HG02943 (cell line): ENCODE results near the gene PICALM.
"Not testable (repeated sequence)": the region's sequence is repeated elsewhere in the genome, so short reads cannot be mapped to it uniquely, and the experiment has no call there.

Source experiments
- ATAC-seq: cut with Tn5 transposase; IDR thresholded peaks from one replicate; pipeline ENCODE4 v1.9.1; 2021; ENCODE audit warnings: mild to moderate bottlenecking, low read depth, moderate library complexity; ENCODE audit not compliant: unreplicated experiment

Gene PICALM

DNA sequence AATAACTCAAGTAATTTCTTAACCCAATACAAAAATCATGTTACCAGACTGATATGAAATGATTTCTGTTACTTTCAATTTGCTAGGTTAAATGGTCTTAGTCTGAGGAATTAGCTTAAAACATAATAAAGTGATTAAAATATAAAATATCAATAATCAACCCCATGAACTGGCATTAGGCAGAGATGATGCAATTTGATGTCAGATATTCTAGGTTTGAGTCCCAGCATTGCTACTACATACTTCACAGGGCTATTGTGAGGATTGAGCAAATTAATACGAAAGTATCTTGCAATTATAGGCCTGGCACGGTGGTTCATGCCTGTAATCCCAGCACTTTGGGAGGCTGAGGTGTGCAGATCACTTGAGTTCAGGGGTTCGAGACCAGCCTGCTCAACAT lies 66.5 kb downstream of the PICALM start:
- ATAC-seq: no peak

DNA sequence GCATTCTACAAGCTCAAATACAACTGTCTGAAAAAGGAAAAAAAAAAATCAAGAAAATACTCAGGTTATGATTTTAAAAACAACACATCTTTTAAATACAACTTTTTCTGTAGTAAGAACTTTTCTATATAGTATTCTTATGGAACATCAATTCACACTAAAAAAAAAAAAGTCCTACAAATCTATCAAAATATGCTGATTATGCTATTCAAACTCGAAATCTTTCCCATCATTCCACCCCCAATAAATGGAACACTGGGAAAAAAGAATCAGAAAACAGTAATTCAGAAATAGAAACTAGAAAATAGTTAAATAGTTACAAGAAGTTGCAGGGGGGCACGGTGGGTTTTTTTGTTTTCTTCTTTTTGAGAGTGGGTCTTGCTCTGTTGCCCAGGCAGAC lies 77.4 kb downstream of the PICALM start:
- no peak for ATAC-seq

DNA sequence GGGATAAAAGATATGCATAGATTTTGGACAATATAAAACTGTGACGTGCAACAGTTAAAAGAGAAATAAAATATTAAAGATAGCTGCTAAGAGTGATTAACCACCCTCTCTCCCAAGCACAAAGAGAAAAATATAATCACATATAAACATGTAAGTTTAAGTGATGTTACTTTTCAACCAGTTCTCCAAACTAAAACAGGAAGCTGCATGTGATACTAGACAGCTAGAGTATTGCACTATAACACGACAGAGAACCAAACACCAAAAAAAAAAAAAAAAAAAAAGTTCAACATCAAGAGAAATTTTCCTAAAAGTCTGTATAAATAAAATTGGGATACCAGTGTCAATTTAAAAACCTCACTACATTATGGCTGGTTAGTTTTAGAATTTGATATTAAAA lies 79.1 kb downstream of the PICALM start:
- no peak for ATAC-seq

DNA sequence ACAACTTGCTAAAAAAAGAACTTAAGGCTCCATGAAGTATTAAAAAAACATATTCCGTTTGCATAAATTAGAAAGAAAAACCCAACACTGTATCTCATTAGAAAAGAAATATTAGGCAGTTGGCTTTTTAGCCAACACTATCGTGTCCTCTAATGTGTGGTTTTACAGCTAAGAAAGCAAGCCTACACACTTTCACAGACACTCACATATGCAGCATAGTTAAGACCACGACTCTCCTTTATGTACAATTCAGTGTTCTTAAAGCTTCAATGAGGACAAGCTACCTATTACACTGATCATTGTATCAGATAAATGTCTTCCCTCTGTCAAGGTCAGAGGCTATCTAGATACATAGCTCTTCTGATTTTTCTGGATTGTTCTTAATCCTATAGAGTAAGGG lies 80.1 kb downstream of the PICALM start:
- no peak for ATAC-seq

DNA sequence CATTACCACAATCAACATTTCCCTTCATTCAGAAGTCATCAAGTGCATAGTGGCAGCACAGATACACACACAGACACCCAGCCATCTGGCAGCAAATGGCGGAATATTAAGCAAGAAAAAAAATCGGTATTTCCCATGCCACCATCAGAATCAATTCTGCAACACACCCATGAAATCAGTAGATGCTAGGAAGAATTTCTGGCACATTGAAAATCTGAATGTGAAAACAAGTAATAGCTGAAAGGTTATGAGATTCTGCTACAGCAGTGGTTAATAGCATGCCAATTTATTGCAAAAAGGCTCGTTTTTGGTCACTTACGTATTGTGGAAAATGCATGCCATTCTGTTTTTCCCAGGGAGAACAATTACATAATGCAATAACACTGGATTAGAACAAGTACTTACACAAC lies 91.1 kb downstream of the PICALM start:
- no peak for ATAC-seq

DNA sequence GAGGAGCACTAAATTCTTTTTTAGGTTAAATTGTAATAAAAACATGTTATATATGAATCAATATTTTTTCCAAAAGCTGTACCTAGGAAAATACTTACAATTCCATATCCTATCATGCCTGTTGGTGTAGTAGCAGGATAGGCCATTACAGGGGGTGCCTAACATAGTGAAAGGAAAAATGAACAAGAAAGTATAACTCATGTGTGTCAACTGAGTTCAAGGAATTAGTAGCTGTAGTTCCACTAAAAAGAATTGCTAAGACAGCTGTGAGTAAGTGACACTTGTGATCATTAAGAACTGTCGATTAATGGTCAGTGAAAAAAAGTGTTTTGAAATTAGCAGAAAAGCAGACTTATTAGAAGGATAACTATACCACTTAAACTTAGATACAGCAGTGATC lies 92.4 kb downstream of the PICALM start:
- ATAC-seq: no peak

DNA sequence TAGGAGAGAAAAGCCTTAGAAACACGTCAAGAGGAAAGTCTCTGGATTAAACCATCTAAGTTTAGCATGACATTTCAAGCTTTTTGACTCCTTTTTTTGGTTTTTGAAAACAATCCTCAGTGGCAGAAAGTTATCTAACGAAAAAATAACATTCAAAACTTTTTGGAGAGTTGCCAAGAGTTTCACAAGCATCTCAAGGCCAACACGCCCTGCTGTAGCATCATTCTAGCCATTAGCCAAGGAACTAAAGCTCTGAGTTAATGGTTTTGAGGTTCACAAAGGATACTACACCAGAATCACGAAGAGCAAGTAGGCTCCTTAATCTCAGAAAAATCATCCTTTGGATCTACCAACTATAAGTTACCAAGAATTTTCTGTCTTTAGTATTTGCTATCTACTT lies 94.8 kb downstream of the PICALM start:
- ATAC-seq: no peak

DNA sequence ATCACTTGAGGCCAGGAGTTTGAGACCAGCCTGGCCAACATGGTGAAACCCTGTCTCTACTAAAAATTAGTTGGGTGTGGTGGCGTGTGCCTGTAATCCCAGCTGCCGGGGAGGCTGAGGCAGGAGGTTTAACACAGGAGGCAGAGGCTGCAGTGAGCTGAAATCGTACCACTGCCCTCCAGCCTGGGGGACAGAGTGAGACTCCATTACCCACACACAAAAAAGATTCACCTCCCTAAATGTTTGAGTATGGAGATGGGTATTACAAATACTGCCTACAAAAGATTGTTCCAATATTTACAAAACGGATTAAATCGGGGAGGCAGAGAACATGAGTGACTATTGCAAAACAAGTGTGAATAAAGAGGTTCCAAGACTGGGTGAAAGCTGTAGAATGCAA lies 98.3 kb downstream of the PICALM start:
- no peak for ATAC-seq

DNA sequence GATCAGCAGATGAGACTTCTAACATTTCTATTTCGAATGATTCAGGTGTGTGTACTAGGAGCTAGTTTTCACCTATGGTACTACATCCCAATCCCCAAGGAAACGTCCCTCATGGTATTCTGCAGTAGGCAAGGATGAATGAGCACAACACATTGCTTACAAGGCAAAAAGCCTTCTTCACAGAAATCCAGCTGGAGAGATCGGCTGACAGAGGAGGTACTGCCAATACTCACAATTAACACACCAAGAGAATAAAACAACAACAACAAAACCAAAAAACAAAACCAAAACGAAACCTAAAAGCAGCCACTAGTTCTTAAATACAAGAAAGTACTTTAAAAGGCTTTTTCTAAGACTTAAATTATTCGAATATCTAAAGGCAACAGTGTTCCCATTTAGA lies 101.4 kb downstream of the PICALM start:
- ATAC-seq: no peak

DNA sequence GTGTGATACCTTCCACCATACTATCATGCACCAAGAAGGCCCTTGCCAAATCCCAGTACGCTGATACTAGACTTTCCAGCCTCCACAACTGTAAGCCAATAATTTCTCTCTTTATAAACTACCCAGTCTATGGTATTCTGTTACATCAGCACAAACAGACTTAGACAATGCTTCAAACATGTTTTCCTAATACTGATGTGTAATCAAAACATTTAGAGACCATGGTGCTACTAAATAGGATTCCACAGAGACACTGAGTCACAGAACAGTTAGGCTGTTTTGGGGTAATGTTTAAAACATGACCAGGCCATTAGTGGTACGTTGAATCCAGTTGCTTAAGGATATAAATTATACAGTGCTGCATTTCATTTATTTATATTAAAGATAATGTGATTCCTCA lies 103.7 kb downstream of the PICALM start:
- ATAC-seq: no peak

DNA sequence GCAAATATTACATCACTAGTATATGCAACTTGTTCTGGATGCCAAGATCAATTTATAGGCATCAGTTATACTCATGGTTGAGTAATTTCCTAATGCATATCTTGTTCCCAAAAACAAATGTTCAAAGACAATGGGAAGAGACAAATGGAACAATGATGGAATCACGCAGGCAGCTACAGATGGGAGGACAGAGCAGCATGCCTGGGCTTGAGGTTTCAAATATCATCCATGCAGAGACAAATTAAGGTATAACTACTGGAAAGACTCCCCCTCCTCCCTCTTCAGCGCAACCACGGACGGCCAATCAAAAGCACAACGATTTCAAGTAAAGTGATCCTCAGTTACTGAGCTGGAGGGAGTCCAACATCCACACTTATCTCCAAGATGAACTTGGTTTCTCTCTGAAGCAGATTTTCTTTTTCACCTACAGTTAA lies 106.9 kb downstream of the PICALM start:
- ATAC-seq: no peak

DNA sequence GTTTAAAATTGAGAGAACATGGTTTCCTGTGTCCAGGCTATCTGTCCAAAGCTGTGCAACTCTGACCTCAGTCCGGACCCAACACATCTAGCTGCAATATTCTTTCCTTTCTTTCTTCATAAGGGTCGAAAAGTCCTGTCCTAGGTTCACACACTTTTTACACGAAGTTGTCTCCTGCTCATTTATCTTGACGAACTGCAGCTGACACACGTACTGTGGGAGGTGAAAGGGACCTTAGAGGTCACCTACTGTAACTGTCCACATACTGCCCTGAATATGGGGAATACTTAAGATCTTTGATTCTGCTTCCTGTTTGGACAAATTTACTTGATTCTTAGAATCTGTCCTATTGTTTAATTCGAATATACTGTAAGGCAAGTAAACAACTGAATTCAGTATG lies 107.8 kb downstream of the PICALM start:
- ATAC-seq: no peak

DNA sequence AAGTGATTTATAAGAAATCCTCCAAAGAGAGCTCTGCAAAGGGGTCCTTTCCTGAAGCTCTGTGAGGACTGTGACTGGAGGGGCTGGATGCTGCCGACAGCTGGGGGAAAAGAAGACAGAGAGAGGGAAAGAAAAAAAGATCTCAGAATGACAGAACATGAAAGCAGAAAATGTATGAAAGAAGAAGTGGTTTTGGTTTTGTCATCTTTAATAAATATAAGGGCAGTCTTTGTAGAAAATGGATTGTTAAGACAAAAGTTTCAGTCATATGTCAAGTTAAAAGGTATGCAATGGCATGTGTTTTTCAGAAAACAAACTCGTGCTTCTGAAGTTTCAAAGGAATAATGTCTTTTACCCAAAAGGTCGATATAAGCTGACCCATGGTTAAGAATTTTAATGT lies 108.2 kb downstream of the PICALM start:
- ATAC-seq: no peak

DNA sequence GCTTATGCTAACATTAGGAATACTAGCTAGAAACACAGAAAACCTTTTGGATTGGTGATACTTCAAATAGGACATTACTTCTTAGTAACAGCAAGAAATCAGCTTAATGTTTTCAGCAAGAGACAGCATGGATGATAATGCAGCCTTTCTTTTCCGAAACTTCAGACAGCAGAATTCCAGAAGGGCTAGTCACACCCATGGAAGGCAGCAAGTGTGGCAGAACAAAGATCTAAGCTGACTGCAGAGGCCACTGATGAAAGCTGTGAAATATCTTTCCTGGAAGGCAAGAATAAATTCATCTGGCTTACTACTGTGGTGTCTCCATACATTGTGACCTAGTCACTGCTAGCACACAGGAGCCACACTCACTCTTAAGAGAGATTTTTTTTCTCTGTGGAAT lies 113.4 kb downstream of the PICALM start:
- ATAC-seq: no peak

DNA sequence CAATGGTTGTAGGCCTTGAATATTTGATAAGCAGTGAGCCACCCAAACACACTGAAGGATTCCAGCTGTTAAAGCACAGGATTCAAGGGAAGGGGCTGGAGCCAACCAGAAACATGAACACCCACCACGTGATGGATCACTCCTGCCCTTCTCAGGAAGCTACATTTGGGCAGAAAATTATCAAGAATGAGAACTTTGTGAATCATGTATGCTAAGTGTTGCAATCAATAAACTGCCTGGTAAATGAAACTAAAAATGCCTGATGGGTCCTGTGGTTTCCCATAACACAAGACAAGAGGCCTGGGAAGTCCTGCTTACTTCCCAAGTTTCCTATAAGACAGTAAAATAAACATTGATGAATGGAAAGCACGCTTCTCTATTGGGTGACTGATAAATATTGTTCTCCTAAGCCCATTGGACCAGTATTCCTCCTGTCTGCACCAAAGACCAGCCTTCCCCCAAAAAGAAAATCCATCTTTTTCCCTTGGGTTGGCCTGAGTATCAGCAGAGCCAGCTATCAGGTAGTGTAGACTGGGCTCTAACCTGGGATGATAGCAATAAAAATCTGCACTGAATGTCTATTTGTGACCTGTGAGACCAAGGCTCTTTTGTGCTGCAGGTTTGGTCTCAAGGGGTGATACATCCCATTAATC lies 115.3 kb downstream of the PICALM start:
- ATAC-seq: no peak

DNA sequence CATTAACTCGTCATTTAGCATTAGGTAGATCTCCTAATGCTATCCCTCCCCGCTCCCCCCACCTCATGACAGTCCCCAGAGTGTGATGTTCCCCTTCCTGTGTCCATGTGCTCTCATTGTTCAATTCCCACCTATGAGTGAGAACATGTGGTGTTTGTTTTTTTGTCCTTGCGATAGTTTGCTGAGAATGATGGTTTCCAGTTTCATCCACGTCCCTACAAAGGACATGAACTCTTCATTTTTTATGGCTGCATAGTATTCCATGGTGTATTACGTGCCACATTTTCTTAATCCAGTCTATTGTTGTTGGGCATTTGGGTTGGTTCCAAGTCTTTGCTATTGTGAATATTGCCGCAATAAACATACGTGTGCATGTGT lies 116.8 kb downstream of the PICALM start:
- not testable (repeated sequence) for ATAC-seq

DNA sequence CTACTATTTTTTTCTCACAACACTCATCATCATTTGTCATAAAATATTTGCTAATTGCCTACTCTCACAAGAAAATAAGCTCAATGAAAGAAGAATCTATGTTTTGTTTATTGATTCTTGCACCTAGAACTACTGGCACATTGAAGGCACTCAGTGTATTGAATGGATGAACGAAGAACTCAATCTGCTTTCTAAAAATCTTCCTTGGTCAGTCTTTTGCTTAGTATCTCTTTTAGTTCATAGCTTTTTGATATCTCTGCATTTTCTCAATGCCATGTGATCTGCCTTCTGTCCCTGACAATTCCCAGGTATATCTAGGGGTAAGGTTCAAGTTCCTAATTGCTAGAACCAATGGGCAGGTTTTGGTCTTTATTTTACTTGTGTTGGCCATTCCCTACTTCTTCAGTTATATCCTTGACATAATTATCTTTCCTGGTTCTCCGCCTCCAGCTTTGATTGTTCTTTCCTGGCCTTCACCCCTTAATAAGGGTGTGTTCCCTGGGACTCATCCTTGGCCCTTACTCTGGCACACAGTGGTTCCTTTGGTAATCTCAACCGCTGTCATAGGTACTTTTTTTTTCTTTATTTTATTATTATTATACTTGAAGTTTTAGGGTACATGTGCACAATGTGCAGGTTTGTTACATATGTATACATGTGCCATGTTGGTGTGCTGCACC lies 117.3 kb downstream of the PICALM start:
- ATAC-seq: no peak

DNA sequence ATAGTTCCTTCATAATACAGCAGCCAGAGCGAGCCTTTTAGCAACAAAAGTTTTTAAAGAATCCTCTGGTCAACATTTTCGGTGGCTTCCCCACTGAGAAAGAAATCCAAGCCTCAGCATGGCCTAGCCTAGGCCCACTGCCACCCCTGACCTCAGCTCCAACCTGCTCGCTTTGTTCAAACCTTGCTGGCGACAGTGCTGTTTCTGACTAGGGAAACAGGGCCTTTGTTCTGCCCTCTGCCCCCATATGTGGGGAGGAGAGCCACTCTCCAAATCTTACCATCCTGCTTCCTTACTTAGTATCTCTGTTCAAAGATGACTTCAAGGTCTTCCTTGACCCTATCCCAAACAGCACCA lies 117.9 kb downstream of the PICALM start:
- no peak for ATAC-seq

DNA sequence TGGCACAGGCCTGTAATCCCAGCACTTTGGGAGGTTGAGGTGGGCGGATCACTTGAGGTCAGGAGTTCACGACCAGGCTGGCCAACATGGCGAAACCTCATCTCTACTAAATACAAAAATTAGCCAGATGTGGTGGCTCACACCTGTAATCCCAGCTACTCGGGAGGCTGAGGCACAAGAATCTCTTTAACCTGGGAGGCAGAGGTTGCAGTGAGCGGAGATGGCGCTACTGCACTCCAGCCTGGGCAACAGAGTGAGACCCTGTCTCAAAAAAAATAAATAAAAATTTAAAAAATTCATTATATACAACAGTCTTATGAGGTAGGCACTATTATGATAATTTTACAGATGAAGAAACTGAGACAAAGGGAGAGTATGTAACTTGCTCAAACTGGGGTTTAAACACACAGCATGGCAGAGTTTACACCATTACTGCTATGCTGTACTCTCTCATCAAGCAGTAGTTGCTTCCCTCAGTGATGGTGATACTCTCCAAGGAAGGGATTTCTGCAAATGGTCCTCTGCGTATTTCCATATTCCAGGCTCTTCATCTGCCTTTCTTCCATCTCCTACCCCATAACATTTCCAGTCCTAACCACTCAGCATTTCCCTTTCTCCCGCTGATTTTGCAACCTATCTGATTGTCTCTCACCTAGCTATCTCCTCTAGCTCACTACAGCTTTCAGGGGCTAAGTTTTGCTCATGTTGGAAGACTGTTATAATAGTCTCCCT lies 118.4 kb downstream of the PICALM start:
- no peak for ATAC-seq

DNA sequence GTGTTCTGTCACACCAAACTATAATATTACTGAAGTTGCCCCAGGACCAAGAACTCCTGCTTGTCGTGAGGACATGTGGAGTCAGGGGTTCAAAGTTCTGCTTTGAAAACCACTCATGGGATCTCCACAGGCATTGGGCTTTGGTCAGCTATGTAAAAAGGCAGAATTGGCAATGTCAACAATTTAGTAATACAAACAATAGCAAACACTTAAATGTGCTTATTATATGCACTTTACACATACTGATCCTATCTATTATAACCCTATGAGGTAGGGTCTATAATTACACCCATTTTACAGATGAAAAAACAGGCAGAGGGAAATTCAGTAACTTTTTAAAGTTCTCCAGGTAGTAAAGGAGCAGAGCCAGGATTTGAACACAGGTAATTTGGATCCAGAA lies 119.1 kb downstream of the PICALM start:
- no peak for ATAC-seq

DNA sequence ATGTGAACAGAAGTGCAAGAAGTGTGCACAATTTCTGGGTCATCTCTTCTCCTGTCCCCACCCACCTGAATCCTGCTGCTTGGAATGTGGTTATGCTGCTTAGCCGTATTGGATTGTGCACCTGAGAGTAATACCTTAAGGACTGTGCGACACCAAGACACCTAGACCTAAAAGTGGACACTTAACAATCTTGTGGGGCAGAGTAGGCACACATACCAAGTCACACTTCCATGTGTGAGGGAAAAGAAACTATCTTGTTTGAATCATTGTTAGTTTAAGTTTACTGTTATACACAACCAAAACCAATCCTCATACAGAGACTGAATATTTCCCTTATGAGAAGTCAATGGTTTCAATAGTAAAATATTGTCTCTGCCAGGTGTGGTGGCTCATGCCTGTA lies 120.0 kb downstream of the PICALM start:
- no peak for ATAC-seq
